ENCODE measurements around the gene TSPAN18.

Gene TSPAN18

GRCh38 chr11:44734843-44735381 is 8.2 kb downstream of the TSPAN18 start:
- DNase-seq (ENCODE audit: low read depth), result no peak
- no peak overlapping the region for H3K4me3 ChIP-seq (ENCODE audit: low read depth, low read length)
- TF ChIP-seq, protein P1, sequence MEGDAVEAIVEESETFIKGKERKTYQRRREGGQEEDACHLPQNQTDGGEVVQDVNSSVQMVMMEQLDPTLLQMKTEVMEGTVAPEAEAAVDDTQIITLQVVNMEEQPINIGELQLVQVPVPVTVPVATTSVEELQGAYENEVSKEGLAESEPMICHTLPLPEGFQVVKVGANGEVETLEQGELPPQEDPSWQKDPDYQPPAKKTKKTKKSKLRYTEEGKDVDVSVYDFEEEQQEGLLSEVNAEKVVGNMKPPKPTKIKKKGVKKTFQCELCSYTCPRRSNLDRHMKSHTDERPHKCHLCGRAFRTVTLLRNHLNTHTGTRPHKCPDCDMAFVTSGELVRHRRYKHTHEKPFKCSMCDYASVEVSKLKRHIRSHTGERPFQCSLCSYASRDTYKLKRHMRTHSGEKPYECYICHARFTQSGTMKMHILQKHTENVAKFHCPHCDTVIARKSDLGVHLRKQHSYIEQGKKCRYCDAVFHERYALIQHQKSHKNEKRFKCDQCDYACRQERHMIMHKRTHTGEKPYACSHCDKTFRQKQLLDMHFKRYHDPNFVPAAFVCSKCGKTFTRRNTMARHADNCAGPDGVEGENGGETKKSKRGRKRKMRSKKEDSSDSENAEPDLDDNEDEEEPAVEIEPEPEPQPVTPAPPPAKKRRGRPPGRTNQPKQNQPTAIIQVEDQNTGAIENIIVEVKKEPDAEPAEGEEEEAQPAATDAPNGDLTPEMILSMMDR (IDR thresholded peaks at IDR 0.05; ENCODE audit: control insufficient read depth, extremely low read depth, insufficient read depth), result no peak

GRCh38 chr11:44736791-44737190 is 10.0 kb downstream of the TSPAN18 start:
- no peak for DNase-seq (ENCODE audit: low read depth)
- H3K4me3 ChIP-seq (ENCODE audit: low read depth, low read length), result no peak overlapping the region
- TF ChIP-seq, protein P1 (IDR thresholded peaks at IDR 0.05; ENCODE audit: control insufficient read depth, extremely low read depth, insufficient read depth), result no peak

GRCh38 chr11:44737245-44738085 is 10.7 kb downstream of the TSPAN18 start:
- H3K4me3 ChIP-seq (ENCODE audit: low read depth, low read length), result no peak overlapping the region
- TF ChIP-seq, protein P1 (IDR thresholded peaks at IDR 0.05; ENCODE audit: control insufficient read depth, extremely low read depth, insufficient read depth), result no peak
- DNase-seq (ENCODE audit: low read depth), result no peak

- TF ChIP-seq, protein P1 (IDR thresholded peaks at IDR 0.05; ENCODE audit: control insufficient read depth, extremely low read depth, insufficient read depth), result no peak
- H3K4me3 ChIP-seq (ENCODE audit: low read depth, low read length), result no peak overlapping the region
- no peak for DNase-seq (ENCODE audit: low read depth)
Observed at GRCh38 chr11:44738791-44739190, 12.0 kb downstream of the TSPAN18 start.

DNA sequence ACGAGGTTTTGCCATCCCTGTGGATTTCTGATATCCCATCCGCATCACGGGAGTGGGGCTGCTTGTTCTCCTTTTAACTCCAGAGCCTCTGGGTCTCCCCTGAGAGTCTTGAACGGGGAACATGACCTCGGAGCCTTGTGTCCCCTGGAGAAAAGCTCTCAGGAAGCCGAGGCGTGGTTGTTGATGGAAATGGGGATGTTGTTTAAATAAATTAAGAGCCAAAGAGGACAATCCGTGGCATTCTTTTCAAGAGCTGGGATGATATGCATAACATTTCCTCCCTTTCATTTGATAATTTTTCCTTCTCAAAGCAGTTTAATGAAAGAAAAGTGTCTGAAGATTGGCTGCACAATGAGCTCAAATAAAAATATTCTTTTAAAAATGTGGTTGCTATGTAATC is 14.2 kb downstream of the TSPAN18 start:
- DNase-seq (ENCODE audit: low read depth), result no peak
- H3K4me3 ChIP-seq (ENCODE audit: low read depth, low read length), result no peak overlapping the region
- TF ChIP-seq, protein P1 (IDR thresholded peaks at IDR 0.05; ENCODE audit: control insufficient read depth, extremely low read depth, insufficient read depth), result no peak

DNA sequence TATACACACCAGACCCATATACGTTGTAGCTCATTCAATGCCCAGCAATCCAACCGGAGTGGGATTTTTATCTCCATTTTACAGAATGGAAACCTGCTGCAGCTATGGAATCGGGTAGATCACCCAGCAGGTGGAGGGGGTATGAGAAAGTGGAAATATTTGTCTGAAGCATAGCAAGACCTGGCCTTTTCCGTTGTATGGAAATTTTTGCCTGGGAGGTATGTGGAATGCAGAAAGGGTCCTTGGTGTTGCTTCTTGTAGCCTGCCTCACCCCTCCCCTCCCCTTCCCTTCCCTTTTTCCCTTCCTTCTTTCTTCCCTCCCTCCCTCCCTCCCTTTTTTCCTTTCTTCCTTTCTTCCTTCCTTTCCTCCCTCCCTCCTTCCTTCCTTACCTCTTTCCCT is 15.2 kb downstream of the TSPAN18 start:
- H3K4me3 ChIP-seq (ENCODE audit: low read depth, low read length), result no peak overlapping the region
- TF ChIP-seq, protein P1 (IDR thresholded peaks at IDR 0.05; ENCODE audit: control insufficient read depth, extremely low read depth, insufficient read depth), result no peak
- no peak for DNase-seq (ENCODE audit: low read depth)
